Left lung (tissue), 10 donors: ENCODE results near the gene RAB12. TPM values are rescaled to one million over a fixed set of nuclear protein-coding genes. Genes with fewer than 3 reads are reported as not detected.

Experiments
- ATAC-seq: fragments of 200-7000 bp; cut with Tn5 transposase; one replicate; pipeline ENCODE4 v1.9.1; 2020; ENCODE audit warnings: moderate library complexity
- DNase-seq, 4 donors: peaks; one replicate each; pipeline ENCODE4 v3.0.0-alpha.2; 2013 to 2020
- H3K27ac ChIP-seq, 2 donors: fragments of 200-600 bp; sonication (generic) in 1 of 2; one replicate each; pipeline versions ENCODE4 v1.5.0 to v1.8.0; 2020 to 2021
- H3K27me3 ChIP-seq, 2 donors: fragments of 200-600 bp; sonication (generic) in 1 of 2; one replicate each; pipeline versions ENCODE4 v1.5.0 to v1.8.0; 2020 to 2021
- H3K36me3 ChIP-seq, 2 donors: fragments of 200-600 bp; sonication (generic) in 1 of 2; one replicate each; pipeline versions ENCODE4 v1.5.0 to v1.8.0; 2020 to 2021
- H3K4me1 ChIP-seq, 2 donors: fragments of 200-600 bp; one replicate each; pipeline ENCODE4 v1.8.0; 2021
- H3K4me3 ChIP-seq, 2 donors: fragments of 200-600 bp; sonication (generic) in 1 of 2; one replicate each; pipeline versions ENCODE4 v1.5.0 to v1.8.0; 2020 to 2021; ENCODE audit warnings: mild to moderate bottlenecking in 1 of 2
- H3K9me3 ChIP-seq, 2 donors: fragments of 200-600 bp; sonication (generic) in 1 of 2; one replicate each; pipeline versions ENCODE4 v1.5.0 to v1.8.0; 2020 to 2021
- CTCF ChIP-seq, 2 donors: fragments of 200-600 bp; sonication (generic) in 1 of 2; IDR thresholded peaks; one replicate each; pipeline versions ENCODE4 v1.5.0 to v1.8.0; 2021; ENCODE audit warnings: antibody characterized with exemption in 2 of 2
- intact Hi-C, 2 donors: fragments of 100-400 bp; cut with DNase I; formaldehyde crosslinking; loops; one replicate each; pipeline versions ENCODE4 v1.11.2 to v1.14.2; 2022
- polyA plus RNA-seq, 6 donors: library from polyadenylated mRNA; unstranded; fragments of 120-200 nt; gene quantifications; one replicate each; pipeline ENCODE4 v1.2.1, GENCODE V29; 2013; ENCODE audit not compliant: insufficient read length in 6 of 6
- total RNA-seq, 2 donors: library from RNA; stranded (reverse); fragmentation: NEBNext Ultra II Directional; extraction: Animal tissue kit (Norgen Biotek cat#: 25700); gene quantifications; one replicate each; pipeline ENCODE4 v1.2.1, GENCODE V29; 2021
- donor health status: DM: no; HTN: yes; CAD: no.
- donor health status: DM: no; HTN: no; CAD: no.

RAB12 gene
- total and polyA plus RNA-seq, 8 donors = 41.4 to 60.0 (median 51.3) TPM

- H3K36me3 ChIP-seq = no peaks in the 10 kb centered on the region
- no peaks in the 10 kb centered on the region for H3K9me3 ChIP-seq
- ATAC-seq (no peak), DNase-seq (no peak)
- no peaks in the 10 kb centered on the region for H3K4me1 ChIP-seq
- H3K4me3 ChIP-seq = no peak overlapping the region
- intact Hi-C loops = no loop called here
- no peaks in the 10 kb centered on the region for H3K27me3 ChIP-seq
- TF ChIP-seq CTCF (IDR thresholded peaks at IDR 0.05) = no peak
- H3K27ac ChIP-seq = no peak overlapping the region
Observed at GRCh38 chr18:8685914-8686216, 76.6 kb downstream of the RAB12 start.

DNA sequence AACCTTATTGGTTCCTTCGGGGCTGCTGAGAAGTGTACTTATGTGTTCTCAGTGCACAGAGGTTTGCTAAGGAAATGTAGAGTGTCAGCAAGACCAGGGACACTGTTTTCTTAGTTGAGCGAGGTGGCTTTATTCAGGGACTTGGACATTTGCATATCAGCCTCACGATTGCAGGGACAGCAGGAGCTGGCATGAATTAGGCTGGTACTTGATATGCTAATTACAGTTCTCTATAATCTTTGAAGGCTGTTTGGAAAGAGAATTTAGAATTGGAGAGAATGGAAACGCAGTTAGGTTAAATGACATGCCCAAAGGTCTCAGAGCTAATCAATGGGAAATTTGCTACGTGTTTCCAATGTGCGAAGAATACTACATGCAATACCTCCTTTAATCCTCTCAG, 77.4 kb downstream of the RAB12 start:
- DNase-seq (no peak), ATAC-seq (no peak)
- Histone ChIP-seq H3K27me3 (no peaks in the 10 kb centered on the region), H3K4me1 (no peaks in the 10 kb centered on the region), H3K27ac (no peak overlapping the region), H3K4me3 (no peak overlapping the region), H3K9me3 (no peaks in the 10 kb centered on the region), H3K36me3 (no peaks in the 10 kb centered on the region)
- TF ChIP-seq CTCF (IDR thresholded peaks at IDR 0.05) = no peak
- intact Hi-C loops = no loop called here

DNA sequence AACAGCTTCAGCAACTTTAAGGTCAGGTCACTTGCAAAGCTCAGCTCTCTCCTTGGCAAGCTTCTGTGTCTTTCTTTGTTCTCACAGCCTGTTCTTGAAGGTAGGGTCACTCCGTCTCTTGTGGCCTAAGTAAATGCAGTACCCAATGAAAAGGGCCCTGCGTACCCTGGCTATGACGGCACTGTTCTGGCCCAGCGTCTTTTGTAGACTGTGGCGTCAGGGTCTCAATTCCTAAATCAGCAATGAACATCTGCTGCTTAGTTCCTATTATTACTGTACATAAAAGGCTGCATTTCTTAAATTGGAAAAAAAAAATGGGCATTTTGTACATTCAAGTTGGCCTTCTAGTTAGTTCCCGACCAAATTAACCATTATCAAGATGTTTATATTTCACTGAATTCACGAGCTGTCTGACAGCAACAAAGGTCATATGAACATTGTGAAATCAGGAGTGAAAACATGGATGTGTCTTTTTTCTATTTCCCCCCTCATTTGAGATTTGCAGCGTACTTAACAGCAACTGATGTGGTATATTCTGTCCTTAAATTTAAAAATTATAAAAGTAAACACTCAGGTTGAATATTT, 79.1 kb downstream of the RAB12 start:
- DNase-seq (peak in 2 of 4 donors; percentile 18 to 45), ATAC-seq (no peak)
- intact Hi-C loops = no loop called here
- no peaks in the 10 kb centered on the region for H3K36me3 ChIP-seq
- H3K9me3 ChIP-seq = no peaks in the 10 kb centered on the region
- no peak for TF ChIP-seq CTCF (IDR thresholded peaks at IDR 0.05)
- no peaks in the 10 kb centered on the region for H3K4me1 ChIP-seq
- no peak overlapping the region for H3K4me3 ChIP-seq
- H3K27ac ChIP-seq = no peak overlapping the region
- H3K27me3 ChIP-seq = no peaks in the 10 kb centered on the region

GRCh38 chr18:8688816-8689215, 79.6 kb downstream of the RAB12 start:
- H3K9me3 ChIP-seq = no peaks in the 10 kb centered on the region
- no peak for DNase-seq
- TF ChIP-seq CTCF (IDR thresholded peaks at IDR 0.05) = no peak
- ATAC-seq = no peak
- H3K4me1 ChIP-seq = no peaks in the 10 kb centered on the region
- H3K27ac ChIP-seq = no peak overlapping the region
- H3K36me3 ChIP-seq = no peaks in the 10 kb centered on the region
- no peak overlapping the region for H3K4me3 ChIP-seq
- no peaks in the 10 kb centered on the region for H3K27me3 ChIP-seq
- intact Hi-C loops = no loop called here

Other genes with a start within 250 kb of the RAB12 start
- gene MTCL1, start 96.1 kb downstream of the RAB12 start, total RNA-seq = 10 to 100 TPM in 1 of 2 donors, 1 to 10 TPM in 1; 7.3 to 12.8 TPM
- 10 to 100 TPM in 4 of 6 donors, 1 to 10 TPM in 2; 7.1 to 16.0 (median 12.4) TPM for gene MTCL1, start 96.1 kb downstream of the RAB12 start, polyA plus RNA-seq